HEK293T (cell line): Measurements from ENCODE around the gene RAPH1.
"Not testable (repeated sequence)": the region's sequence is repeated elsewhere in the genome, so short reads cannot be mapped to it uniquely, and the experiment has no call there.

Experiments
- FOXM1 ChIP-seq: fragments of 450-650 bp; IDR thresholded peaks from 2 replicates; pipeline ENCODE4 v1.6.1; 2017; ENCODE audit warnings: mild to moderate bottlenecking, borderline replicate concordance
- HDGF ChIP-seq: fragments of 450-650 bp; IDR thresholded peaks from 2 replicates; pipeline ENCODE4 v1.6.1; 2017; ENCODE audit warnings: antibody characterized with exemption, borderline replicate concordance

DNA sequence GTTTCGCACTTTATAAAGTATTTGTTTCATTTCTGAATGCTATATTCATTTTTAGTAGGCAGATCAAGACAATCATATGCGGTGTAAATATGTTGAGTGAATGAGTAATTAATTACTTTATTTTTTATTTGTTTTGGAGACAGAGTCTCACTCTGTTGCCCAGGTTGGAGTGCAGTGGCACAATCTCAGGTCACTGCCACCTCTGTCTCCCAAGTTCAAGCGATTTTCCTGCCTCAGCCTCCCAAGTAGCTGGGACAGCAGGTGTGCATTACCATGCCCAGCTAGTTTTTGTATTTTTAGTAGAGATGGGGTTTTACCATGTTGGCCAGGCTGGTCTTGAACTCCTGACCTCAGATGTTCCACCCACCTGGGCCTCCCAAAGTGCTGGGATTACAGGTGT is 5.5 kb upstream of the RAPH1 start:
- TF ChIP-seq FOXM1, HDGF: not testable (repeated sequence)
